Panc1 (cell line): ENCODE data around the gene TMEM219.

Experiments
- CTCF ChIP-seq: fragments of 450-650 bp; IDR thresholded peaks from 2 replicates; pipeline ENCODE4 v1.5.1; 2017; ENCODE audit warnings: mild to moderate bottlenecking
- SIN3A ChIP-seq: IDR thresholded peaks from 2 replicates; pipeline ENCODE4 v1.6.1; 2012; ENCODE audit warnings: low read depth, mild to moderate bottlenecking, low read length, moderate library complexity, borderline replicate concordance; ENCODE audit not compliant: insufficient read depth
- TCF7L2 ChIP-seq: IDR thresholded peaks from 2 replicates; pipeline ENCODE4 v1.6.1; 2011; ENCODE audit warnings: mild to moderate bottlenecking, low read depth, low read length, inconsistent platforms
- TF ChIP-seq, protein P1 (sequence below), 2 experiments: IDR thresholded peaks; 2 replicates each; pipeline ENCODE4 v1.6.1; 2011 to 2012; ENCODE audit warnings: low read depth in 2 of 2, control low read depth in 1 of 2, low read length in 1 of 2, mild to moderate bottlenecking in 1 of 2, moderate library complexity in 1 of 2; ENCODE audit not compliant: insufficient read depth in 1 of 2

DNA sequence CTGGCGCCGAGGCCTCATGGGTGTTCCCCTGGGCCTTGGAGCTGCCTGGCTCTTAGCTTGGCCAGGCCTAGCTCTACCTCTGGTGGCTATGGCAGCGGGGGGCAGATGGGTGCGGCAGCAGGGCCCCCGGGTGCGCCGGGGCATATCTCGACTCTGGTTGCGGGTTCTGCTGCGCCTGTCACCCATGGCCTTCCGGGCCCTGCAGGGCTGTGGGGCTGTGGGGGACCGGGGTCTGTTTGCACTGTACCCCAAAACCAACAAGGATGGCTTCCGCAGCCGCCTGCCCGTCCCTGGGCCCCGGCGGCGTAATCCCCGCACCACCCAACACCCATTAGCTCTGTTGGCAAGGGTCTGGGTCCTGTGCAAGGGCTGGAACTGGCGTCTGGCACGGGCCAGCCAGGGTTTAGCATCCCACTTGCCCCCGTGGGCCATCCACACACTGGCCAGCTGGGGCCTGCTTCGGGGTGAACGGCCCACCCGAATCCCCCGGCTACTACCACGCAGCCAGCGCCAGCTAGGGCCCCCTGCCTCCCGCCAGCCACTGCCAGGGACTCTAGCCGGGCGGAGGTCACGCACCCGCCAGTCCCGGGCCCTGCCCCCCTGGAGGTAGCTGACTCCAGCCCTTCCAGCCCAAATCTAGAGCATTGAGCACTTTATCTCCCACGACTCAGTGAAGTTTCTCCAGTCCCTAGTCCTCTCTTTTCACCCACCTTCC lies 25.6 kb downstream of the TMEM219 start:
- TF ChIP-seq CTCF (no peak), TCF7L2 (no peak), SIN3A (no peak)
- TF ChIP-seq, protein P1, sequence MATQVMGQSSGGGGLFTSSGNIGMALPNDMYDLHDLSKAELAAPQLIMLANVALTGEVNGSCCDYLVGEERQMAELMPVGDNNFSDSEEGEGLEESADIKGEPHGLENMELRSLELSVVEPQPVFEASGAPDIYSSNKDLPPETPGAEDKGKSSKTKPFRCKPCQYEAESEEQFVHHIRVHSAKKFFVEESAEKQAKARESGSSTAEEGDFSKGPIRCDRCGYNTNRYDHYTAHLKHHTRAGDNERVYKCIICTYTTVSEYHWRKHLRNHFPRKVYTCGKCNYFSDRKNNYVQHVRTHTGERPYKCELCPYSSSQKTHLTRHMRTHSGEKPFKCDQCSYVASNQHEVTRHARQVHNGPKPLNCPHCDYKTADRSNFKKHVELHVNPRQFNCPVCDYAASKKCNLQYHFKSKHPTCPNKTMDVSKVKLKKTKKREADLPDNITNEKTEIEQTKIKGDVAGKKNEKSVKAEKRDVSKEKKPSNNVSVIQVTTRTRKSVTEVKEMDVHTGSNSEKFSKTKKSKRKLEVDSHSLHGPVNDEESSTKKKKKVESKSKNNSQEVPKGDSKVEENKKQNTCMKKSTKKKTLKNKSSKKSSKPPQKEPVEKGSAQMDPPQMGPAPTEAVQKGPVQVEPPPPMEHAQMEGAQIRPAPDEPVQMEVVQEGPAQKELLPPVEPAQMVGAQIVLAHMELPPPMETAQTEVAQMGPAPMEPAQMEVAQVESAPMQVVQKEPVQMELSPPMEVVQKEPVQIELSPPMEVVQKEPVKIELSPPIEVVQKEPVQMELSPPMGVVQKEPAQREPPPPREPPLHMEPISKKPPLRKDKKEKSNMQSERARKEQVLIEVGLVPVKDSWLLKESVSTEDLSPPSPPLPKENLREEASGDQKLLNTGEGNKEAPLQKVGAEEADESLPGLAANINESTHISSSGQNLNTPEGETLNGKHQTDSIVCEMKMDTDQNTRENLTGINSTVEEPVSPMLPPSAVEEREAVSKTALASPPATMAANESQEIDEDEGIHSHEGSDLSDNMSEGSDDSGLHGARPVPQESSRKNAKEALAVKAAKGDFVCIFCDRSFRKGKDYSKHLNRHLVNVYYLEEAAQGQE (IDR thresholded peaks at IDR 0.05; ENCODE audit: insufficient read depth in 1 of 2, low read depth in 2 of 2, low read length in 1 of 2): no peak
